ENCODE data around the gene CASZ1. TPM values are rescaled to one million over a fixed set of nuclear protein-coding genes. Genes with fewer than 3 reads are reported as not detected.

CASZ1 gene
- total RNA-seq, 1 experiment from 2014 or later, result 11.1 TPM

DNA sequence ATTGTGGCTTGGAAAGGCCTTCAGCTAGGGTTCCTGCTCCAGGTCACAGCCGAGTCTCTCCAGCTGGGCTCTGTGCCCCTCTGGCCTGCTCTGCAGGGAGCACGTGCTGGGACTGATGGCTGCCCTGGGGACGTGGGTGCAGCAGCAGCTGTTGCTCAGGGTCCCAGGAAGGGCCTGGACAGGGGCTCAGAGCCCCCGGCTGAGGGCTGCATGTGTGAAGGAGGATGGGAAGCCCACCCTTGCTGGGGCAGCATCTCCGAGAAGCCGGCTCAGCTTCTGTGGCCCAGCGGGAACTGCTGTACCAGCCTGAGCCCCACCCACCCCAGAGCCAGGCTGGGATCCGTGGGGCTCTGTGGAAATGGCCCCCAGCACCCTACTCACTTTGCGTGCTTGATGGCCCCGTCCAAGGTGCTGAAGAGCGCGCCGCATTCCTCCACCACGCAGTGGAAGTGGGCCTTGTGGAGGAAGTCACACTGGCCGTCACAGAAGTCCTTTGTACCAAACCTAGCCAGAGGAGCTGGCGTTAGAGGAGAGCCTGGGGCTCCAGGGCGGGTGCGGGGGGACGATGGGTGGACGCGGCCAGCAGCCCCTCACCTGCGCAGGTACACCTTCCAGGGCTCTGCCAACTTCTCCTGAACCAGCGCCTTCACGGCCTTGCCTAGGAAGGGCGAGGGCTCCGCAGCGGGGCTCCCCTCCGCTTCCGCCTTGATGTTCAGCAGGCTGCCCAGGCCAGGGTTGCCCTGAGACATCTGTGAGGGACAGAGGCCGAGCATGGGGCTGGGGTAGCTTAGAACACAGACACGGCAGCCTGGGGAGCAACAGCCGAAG is 147.5 kb downstream of the CASZ1 start:
- TF ChIP-seq, protein P1, sequence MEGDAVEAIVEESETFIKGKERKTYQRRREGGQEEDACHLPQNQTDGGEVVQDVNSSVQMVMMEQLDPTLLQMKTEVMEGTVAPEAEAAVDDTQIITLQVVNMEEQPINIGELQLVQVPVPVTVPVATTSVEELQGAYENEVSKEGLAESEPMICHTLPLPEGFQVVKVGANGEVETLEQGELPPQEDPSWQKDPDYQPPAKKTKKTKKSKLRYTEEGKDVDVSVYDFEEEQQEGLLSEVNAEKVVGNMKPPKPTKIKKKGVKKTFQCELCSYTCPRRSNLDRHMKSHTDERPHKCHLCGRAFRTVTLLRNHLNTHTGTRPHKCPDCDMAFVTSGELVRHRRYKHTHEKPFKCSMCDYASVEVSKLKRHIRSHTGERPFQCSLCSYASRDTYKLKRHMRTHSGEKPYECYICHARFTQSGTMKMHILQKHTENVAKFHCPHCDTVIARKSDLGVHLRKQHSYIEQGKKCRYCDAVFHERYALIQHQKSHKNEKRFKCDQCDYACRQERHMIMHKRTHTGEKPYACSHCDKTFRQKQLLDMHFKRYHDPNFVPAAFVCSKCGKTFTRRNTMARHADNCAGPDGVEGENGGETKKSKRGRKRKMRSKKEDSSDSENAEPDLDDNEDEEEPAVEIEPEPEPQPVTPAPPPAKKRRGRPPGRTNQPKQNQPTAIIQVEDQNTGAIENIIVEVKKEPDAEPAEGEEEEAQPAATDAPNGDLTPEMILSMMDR (IDR thresholded peaks at IDR 0.05; ENCODE audit: unreplicated experiment), result no peak
- no peaks in the 10 kb centered on the region for H3K9me3 Mint-ChIP-seq (ENCODE audit: unreplicated experiment)
- ChIA-PET CTCF (interaction anchor here (0.6 kb wide), 1 partner anchor 125 kb away, joined by 3 read pairs; no protein-coding TSS in a partner anchor), POLR2A (no interaction called here)
- no TSS peak for BruUV-seq (replicated peaks)
- H3K27me3 Mint-ChIP-seq (ENCODE audit: insufficient read depth, unreplicated experiment), result no peaks in the 10 kb centered on the region
- H3K36me3 Mint-ChIP-seq (ENCODE audit: insufficient read depth, unreplicated experiment), result peaks cover 17% of the 10 kb centered on the region
- H3K4me1 Mint-ChIP-seq (ENCODE audit: insufficient read depth, unreplicated experiment), result peaks cover 5% of the 10 kb centered on the region
- H3K4me3 Mint-ChIP-seq (ENCODE audit: unreplicated experiment), result no peak overlapping the region
- intact Hi-C loops (cut with micrococcal nuclease), result no loop called here
- DNase-seq (ENCODE audit: unreplicated experiment), result no peak
- H3K27ac Mint-ChIP-seq (ENCODE audit: low read depth, unreplicated experiment), result no peak overlapping the region

DNA sequence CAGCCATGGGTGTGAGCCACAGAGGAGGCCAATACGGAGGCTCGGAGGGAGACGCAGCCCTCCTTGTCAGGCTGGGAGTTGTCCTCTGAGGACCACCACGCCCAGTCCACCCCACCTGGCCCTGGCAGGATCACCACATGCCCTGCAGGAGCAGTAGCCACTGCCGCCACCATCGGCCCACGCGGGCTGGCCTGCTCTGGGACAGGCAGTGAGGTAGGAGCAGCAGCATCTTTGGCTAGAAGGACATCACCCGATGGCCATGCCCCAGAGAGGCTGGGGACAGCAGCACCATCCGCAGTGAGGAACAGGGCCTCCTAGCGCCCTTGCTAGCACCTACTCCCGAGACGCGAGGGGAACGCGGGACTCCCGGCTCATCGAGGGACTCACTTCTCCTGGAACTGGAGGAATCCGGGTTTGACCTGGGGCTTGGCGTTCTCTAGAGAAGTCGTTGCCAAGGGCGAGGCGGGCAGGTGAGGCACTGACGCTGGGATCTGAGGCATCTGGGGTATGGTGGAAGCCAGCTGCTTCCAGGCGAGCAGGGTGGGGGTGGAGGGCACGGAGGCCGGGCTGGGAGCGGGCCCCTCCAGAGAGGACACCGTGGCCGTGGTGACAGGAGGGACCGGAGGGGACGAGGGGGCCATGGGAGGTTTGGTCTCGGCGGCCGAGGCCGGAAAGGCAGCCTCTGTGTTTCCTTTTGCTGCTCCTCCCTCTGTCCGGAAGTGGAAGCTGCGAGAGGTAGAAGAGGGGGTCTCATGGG is 148.9 kb downstream of the CASZ1 start:
- POLR2A ChIA-PET, result no interaction called here

DNA sequence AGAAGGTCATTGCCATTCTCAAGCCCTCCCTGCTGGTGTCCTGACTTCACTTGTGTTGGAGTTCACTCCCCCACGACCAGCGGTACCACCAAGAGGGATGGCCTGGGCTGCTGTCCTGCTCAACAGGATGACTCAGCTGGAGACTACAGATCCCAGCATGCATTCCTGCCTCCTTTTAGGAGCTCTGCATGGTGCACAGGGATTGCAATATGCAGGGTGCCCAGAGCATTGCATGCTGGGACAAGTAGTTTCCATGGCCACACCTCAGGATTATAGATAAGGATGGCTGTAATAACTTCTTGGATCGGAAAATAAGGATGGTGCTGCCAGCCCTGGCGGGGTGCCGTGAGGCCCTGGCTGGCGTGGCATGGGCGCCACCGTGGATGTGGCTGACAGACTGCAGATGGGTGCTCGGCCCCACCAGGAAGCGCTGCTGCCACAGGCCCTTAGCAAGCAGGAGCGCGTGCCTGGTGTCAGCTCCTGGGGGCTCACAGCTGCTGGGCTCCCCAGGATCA is 150.0 kb downstream of the CASZ1 start:
- DNase-seq (ENCODE audit: unreplicated experiment), result peak; percentile 68
- H3K27ac Mint-ChIP-seq (ENCODE audit: low read depth, unreplicated experiment), result no peak overlapping the region
- no peaks in the 10 kb centered on the region for H3K27me3 Mint-ChIP-seq (ENCODE audit: insufficient read depth, unreplicated experiment)
- H3K4me3 Mint-ChIP-seq (ENCODE audit: unreplicated experiment), result no peak overlapping the region
- no peaks in the 10 kb centered on the region for H3K9me3 Mint-ChIP-seq (ENCODE audit: unreplicated experiment)
- H3K4me1 Mint-ChIP-seq (ENCODE audit: insufficient read depth, unreplicated experiment), result peaks cover 5% of the 10 kb centered on the region
- intact Hi-C loops (cut with micrococcal nuclease), result no loop called here
- peaks cover 17% of the 10 kb centered on the region for H3K36me3 Mint-ChIP-seq (ENCODE audit: insufficient read depth, unreplicated experiment)
- CTCF ChIA-PET, result interaction anchor here (0.7 kb wide), 1 partner anchor 244 kb away, joined by 3 read pairs; no protein-coding TSS in a partner anchor
- POLR2A ChIA-PET, result interaction anchor here (1.3 kb wide), 1 partner anchor 12 kb away, joined by 3 read pairs; no protein-coding TSS in a partner anchor
- no TSS peak for BruUV-seq (replicated peaks)
- TF ChIP-seq, protein P1 (IDR thresholded peaks at IDR 0.05; ENCODE audit: unreplicated experiment), result no peak

More for the DNA sequence above, 148.9 kb downstream of the CASZ1 start:
- H3K9me3 Mint-ChIP-seq (ENCODE audit: unreplicated experiment), result no peaks in the 10 kb centered on the region
- TF ChIP-seq, protein P1 (IDR thresholded peaks at IDR 0.05; ENCODE audit: unreplicated experiment), result no peak
- DNase-seq (ENCODE audit: unreplicated experiment), result no peak
- no peak overlapping the region for H3K27ac Mint-ChIP-seq (ENCODE audit: low read depth, unreplicated experiment)
- peaks cover 17% of the 10 kb centered on the region for H3K36me3 Mint-ChIP-seq (ENCODE audit: insufficient read depth, unreplicated experiment)
- CTCF ChIA-PET, result no interaction called here
- no TSS peak for BruUV-seq (replicated peaks)
- no peak overlapping the region for H3K4me3 Mint-ChIP-seq (ENCODE audit: unreplicated experiment)
- intact Hi-C loops (cut with micrococcal nuclease), result no loop called here
- peaks cover 5% of the 10 kb centered on the region for H3K4me1 Mint-ChIP-seq (ENCODE audit: insufficient read depth, unreplicated experiment)
- H3K27me3 Mint-ChIP-seq (ENCODE audit: insufficient read depth, unreplicated experiment), result no peaks in the 10 kb centered on the region

Data from MCF 10A (cell line).